HG02852 (cell line): ENCODE data around the gene EPB41L1.

Experiments used
- ATAC-seq: cut with Tn5 transposase; IDR thresholded peaks from one replicate; pipeline ENCODE4 v1.9.1; 2021; ENCODE audit warnings: mild to moderate bottlenecking, moderate library complexity; ENCODE audit not compliant: unreplicated experiment

The EPB41L1 gene

GRCh38 chr20:36255445-36255844 lies 100.9 kb downstream of the EPB41L1 start:
- ATAC-seq: no peak

DNA sequence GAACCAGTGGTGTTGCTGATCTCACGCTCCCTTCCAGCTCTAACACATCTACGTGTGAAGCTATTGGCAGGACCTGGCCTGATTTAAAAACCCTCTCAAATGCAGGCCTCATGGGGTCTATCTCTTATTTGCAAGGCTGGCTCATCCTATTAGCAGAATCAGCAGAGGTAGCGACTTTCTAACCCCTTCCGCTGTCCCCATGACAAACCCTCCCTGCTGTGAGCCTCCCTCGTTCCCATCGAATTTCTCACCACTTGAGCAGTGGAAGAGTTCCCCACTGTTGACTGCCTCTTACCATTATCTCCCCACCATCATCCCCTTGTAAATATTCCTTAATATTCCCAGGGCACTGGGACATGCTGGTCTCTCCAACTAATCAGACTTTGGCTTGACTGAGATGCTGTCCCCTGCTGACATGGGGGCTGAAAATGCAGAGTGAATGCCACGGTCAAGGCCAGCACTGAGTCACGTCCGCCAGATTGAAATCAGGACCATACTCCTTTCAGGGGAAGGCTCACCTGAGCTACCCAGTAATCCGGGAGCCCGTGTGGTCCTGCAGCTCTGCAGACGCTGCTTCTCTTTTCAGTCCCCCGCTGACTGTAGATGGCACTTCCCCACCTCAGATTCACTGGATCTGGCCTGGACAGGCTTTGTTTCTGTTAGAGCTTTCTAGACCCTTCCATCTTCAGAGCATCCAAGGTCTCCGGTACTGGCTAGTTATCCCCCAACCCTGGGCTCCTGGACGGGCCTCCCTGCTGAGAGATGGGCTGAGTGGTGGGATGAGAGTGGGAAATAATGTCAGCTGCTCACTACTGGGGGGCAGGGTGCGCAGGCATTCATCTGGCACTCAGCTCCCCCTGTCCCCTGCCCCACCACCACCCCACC lies 104.9 kb downstream of the EPB41L1 start:
- ATAC-seq: no peak

- no peak for ATAC-seq
Observed at GRCh38 chr20:36260316-36260715, 105.8 kb downstream of the EPB41L1 start.

GRCh38 chr20:36261389-36262105 lies 107.0 kb downstream of the EPB41L1 start:
- no peak for ATAC-seq

- no peak for ATAC-seq
Observed at GRCh38 chr20:36262440-36262839, 107.9 kb downstream of the EPB41L1 start.

- no peak for ATAC-seq
Observed at GRCh38 chr20:36264426-36265246, 110.1 kb downstream of the EPB41L1 start.

- no peak for ATAC-seq
Observed at GRCh38 chr20:36266189-36266588, 111.6 kb downstream of the EPB41L1 start.

DNA sequence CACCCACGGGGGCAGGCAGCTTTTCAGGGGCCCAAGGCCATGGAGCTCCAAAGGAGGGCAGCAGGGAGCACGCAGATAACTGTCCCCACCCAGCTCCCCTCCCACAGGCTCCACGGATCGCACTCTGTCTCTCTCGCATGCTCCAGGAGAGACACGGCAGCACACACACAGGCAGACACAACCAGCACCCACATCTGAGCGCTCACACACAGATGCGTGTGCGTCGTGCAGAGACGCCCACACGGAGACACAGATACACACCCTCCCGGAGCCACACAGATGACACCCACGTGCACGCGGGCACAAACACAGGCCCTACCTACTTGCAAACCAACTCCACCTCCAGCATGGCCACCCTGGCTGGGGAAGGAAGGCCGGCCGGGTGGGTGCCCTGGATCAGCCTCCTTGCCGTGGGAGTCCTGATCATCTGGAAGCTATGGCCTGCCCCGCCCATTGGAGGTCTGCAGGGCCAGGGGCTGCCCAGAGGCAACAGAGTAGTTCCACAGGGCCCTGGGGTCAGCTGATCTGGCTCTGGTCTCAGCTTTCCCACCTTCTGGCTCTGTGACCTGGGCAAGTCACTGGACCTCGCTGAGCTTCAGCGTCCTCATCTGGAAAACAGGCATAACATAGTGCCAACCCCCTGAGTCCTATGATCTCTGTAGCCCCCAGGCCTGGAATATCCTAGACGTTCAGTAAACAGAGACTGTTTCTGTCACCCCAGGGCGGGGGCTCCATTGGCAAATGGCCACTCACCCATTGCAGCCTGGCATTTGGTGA lies 113.3 kb downstream of the EPB41L1 start:
- ATAC-seq: no peak

- ATAC-seq: no peak
Observed at GRCh38 chr20:36268440-36269342, 114.2 kb downstream of the EPB41L1 start.

DNA sequence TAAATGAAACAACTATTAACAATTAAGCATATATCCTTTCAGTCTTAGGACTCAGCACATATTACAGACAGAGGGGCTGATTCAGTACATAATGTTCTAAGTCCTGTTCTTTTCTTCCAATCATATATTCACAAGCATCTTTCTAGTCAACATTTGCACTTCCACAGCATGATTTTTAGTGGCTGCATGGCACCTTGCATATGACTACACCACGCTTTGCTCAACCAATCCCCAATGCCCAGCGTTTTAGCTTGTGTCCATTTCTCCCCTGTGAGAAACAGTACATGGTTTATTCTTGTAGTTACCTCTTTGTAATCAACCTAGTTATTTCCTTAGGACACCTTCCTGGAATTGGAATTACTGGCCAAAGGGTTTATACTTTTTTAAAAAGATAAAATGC lies 115.0 kb downstream of the EPB41L1 start:
- ATAC-seq: no peak

GRCh38 chr20:36270744-36271638 lies 116.5 kb downstream of the EPB41L1 start:
- ATAC-seq: no peak

- ATAC-seq: no peak
Observed at GRCh38 chr20:36271639-36272546, 117.4 kb downstream of the EPB41L1 start.

GRCh38 chr20:36272547-36273220 lies 118.1 kb downstream of the EPB41L1 start:
- ATAC-seq: no peak

DNA sequence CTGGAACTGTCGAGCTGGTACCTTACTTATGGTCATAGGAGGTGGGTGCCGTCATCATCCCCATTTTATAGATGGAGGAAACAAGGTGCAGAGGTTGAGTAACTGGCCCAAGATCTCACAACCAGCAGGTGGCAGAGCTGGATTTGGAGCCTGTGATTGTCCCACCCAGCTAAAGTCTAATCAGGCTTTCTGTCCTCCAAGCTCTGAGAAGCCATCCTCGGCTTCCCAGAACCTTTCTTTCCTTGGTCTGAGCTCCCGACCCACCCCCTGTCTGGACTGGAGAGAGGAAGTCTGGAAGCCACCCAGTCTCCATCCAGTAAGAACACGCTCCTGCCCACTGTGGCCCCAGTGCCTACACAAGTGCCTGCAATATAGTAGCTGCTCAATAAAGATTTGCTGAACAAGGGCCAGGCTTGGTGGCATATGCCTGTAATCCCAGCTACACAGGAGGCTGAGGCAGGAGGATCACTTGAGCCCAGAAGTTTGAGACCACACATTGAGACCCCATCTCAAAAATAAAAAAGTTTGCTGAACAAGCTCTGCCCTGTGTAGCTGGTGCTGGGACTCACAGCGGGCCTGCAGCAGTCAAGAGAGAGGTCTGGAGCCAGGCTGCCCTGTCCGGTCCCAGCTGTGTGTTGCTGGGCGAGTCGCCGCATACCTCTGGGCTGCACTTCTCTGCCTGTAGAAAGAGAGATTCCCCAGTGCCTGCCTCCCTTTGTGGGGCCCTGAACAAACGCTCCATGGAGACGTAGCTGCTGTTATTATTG lies 119.1 kb downstream of the EPB41L1 start:
- ATAC-seq: no peak

DNA sequence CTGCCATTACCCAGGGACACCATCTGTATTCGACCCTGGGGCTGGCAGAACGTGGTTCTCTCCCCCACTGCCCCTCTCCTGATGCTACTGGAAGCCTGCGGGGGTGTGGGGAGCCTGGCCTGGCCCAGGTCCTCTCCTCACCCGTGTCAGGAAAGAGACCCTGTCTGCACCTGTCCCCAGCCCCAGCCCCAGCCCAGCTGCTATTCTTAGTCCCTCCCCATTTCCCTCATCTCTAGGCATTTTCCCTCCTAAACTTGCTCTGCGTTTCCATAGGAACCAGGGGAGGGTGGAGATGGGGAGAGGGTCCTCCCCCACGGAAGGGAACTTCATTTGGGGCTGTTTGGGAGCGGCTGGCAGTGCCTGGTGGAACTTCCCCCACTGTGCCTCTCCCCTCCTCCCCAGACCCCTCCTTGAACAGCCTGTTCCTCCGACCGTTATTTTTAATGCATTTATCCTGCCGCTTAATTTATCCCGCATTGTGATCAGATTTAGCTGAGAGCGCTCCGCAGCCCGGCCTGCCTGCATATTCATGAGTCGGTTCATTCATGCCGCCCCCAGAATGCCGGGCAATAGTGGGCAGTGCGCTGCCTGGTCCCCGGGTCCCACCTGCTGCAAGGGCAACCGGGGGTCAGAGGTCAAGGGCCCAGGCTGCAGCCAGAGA lies 119.8 kb downstream of the EPB41L1 start:
- no peak for ATAC-seq

DNA sequence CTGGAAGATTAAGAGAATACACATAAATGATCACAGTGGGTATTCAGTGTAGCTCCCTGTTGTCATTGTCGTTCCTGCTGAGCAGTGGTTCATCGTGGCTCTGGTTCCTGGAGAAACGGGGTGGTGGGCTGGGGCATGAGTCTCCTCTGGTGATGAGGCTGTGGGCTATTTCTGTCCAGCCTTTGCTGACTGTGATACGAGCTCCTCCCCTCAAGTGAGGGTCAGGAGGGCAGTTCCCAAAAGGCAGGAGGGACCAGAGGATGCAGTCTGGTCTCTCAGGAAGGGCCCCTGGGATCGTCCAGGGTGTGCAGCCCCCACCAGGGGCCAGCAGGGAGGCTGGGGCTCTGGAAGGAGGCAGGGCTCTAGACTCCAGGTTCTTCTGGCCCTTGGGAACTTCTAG lies 120.5 kb downstream of the EPB41L1 start:
- ATAC-seq: no peak
